HG03039 (cell line): ENCODE measurements around the gene HAAO.
A peak's percentile ranks its signal among the peaks of the same experiment; 100 is the strongest.

Source experiments
- ATAC-seq: cut with Tn5 transposase; IDR thresholded peaks from one replicate; pipeline ENCODE4 v1.9.1; 2021; ENCODE audit warnings: mild to moderate bottlenecking, moderate library complexity; ENCODE audit not compliant: unreplicated experiment

The HAAO gene

DNA sequence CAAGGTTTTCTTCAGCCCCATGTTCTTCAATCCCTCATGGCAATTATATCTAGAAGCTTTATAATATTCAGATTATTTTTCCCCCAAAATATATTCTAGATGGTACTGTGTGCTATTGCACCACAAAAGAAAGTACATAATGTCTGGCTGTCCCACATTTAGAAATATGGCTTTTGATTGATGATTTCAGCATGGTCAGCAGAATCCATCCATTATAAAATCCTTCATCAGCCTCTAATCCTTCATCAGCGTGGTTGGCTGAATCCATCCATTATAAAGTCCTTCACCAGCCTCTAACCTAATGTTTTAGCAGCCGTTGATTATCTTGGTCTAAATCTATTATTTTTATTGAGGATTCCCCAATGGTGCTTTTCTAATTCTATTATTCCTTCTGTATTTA is 23.3 kb upstream of the HAAO start:
- ATAC-seq, result no peak

- ATAC-seq, result no peak
Observed at GRCh38 chr2:42813763-42814162, 21.4 kb upstream of the HAAO start.

- no peak for ATAC-seq
Observed at GRCh38 chr2:42812899-42813479, 20.6 kb upstream of the HAAO start.

DNA sequence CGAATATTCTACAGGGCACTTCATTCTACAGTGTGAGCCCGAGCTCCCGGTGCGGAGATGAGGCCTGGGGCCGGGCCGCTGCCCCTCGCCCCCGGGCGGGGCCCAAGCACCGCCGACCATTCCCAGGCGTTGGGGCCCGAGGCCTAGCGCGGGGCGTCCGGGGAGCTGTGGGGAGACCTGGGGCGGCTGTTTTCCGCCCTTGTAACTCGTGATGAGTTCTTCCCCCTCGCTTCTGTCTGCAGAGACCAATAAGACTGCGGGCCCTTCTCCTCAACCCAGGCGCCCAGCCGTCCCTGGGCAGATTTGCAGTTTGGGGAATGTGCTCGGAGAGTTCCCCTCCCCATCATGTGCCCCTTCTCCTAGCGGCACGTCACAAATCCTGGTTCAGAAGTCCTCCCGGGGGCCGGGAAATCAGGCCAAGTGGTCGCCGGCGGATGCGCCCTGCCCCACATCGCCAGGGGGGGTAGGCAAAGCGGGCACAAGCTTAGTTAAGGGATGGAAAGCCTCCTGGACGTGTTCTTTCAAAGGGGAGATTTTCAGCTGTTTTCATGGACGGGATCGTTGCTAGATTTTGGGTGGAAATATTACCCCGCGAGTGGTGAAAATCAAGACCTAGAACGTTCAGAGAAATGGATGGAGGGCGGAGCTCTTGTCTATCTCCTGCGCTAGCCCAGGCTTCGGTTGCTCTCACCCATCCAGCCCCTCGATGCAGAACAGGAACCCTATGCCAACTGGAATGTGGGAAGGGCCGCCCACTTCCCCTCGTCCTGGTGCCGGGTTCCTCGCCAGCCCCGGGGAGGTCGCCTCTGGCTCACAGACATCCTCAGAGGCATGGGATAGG is 18.8 kb upstream of the HAAO start:
- ATAC-seq, result peak; percentile 2

DNA sequence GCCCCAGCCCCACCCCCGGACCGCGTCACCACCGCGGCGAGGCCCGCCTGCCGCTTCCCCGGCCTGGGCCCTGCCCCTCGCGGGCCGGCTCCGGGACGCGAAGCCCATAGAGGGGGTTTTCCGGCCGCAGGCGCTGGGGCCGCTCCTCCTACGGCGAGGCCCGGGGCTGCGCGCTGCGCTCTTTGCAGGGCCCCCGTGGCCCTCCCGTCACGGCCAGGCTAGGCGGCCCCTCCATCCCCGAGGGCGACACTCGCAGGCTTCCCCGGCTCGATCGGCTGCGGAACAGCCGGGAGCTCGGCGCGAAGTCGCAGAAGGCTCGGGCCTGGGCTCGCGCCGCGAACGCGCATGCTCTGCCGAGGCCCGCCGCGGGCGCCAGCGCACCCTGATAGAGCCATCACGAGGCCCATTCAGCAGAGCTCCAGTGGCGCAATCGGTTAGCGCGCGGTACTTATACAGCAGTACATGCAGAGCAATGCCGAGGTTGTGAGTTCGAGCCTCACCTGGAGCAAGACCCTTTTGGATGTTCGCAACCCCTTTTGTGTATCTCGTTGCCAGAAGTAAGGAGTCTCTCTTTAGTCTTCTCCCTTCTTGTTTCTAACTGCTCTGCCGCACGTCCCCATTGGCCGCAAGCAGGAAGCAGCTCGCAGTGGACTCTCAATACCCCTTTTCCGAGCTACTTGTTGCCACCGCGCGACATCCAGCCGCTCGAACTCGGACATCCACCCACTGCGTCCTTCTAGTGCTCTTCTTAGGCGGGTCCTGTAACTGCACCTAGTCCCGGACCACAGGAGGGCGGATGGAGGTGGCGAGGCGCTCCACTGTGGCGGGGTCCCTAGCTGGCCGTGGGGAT is 18.0 kb upstream of the HAAO start:
- ATAC-seq, result peak; percentile 71

GRCh38 chr2:42809819-42810120 is 17.4 kb upstream of the HAAO start:
- ATAC-seq, result peak; percentile 48

DNA sequence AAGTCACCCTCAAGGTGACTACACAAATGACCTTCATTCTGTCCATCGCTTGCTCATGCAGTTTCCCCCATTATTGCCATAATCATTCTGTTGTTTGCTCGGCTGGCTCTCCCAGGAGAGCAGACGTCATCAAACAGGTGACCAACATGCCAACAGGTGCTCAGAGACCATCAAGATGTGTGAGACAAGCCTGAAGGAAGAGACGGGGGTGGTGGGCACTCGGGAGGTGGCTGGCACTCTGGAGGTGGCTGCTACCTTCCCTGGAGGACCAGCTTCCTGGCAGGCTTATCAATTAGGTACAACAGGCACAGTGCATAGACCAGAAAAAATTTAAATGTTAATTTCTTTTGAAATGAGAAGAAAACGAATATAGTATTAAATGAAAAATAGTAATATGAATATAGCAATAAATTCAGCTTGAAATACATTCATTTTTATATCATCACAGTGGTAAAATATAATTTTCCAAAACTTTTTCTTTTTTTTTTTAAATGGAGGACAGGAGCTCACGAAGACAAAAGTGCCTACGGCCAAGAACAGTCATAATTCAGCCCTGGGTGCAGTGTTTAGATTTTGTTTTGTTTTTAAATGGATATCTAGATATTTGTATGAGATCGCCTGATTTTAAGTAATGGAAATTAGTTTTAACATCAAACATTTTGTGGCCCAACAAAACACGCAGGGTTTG is 16.9 kb upstream of the HAAO start:
- ATAC-seq, result no peak

DNA sequence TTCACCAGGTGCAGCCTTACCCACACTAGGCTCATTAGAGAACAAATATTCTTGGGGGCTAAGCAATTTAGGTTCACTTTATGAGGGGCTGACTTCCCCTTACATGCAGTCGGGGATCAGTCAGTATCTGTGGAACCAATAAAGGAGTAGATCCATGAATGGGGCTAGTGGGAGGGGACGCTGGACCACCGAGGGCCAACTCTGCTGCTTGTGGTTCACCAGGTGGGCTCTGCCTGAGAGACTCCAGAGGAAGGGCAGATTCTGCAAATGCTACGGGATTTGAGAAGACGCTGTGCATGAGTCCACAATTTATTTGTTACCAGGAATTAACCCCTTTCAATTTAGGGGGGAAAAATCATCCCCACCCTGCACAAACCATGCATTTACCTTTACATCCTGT is 15.9 kb upstream of the HAAO start:
- ATAC-seq, result no peak

- no peak for ATAC-seq
Observed at GRCh38 chr2:42806786-42807185, 14.4 kb upstream of the HAAO start.

DNA sequence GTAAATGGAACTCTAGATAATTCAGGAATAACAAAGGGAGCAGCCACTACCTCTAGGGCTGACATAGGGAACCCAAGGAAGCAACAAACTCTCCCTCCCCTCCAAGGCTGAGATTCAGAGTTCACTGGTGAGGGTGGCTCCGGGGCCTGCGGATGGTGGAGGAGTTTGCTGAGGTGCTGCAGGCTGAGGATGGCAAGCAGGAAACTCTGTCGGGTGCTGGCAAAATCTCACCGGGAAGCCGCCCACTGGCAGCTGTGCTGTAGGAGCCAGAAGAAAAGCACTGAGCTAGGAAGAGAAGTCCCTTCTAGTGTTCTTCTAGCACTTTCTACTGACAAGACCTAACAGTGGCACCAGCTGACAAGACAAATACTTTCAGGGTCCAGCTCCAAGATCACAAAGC is 12.5 kb upstream of the HAAO start:
- no peak for ATAC-seq

DNA sequence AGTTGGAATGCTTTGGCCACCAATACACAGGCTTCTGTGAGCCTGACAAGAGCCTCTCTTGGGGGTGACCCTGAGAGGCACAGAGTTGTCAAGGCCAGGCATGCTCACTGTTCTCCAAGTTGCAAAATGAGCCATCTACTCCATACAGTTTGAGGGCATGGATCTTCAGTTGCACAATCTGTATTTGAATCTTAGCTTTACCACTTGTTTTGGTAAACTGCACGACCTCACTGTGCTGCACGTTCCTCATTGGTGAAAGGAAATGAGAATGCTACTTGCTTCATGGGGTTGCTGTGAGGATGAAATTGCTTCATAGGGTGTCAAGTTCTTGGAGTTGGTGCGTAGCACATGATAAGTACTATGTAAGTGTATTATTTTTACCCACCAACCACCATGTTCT is 12.0 kb upstream of the HAAO start:
- no peak for ATAC-seq

DNA sequence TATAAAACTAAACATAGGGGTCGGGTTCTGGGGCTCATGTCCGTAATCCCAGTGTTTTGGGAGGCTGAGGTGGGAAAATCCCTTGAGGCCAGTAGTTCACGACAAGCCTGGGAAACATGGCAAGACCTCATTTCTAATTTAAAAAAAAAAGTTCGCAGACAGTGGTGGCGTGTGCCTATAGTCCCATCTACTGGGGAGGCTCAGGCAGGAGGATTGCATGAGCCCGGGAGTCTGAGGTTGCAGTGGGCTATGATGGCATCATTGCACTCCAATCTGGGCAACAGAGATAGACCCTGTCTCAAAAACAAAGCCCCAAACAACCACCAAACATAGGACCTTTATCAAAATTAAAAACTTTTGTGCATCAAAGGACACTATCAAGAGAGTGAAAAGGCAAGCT is 9.8 kb upstream of the HAAO start:
- no peak for ATAC-seq

DNA sequence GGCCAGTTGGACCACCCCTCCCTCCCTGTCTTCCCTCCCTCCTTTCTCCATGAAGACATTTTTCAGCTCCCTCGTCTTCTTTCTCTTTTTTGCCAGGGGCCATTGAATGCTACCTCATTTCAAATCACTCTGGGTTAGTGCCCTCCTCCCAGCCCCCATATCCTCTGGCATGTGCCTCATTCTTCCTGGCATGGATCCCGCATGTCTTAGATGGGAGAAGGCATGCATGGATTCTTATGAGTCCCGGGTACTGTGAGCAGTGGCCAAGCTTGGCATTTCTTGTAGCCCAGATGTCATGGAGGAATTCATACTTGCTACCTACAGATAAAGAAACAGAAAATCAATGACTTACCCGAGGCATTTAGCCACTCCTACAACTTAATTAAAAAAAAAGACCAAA is 9.0 kb upstream of the HAAO start:
- ATAC-seq, result no peak

DNA sequence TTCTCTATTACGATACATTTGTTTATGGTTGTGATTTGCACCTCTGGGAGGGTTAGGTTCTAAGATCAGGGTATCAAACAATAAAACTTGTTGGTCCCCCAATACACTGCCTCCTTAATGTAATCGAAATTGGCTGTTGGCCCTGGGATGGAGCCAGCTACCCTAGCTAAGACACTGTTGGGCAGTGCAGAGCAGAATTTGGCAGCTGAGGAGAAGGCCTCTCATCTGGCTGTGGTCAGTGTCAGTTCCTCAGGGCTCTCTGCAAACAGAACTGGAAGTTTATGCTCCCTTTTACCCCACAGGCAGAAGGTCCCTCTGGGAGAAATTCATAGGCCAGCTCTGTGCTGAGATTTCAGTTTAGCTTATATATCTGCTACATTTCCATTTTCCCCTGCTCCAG is 8.6 kb upstream of the HAAO start:
- no peak for ATAC-seq

- ATAC-seq, result no peak
Observed at GRCh38 chr2:42800461-42800962, 8.1 kb upstream of the HAAO start.

- no peak for ATAC-seq
Observed at GRCh38 chr2:42799881-42800280, 7.5 kb upstream of the HAAO start.

DNA sequence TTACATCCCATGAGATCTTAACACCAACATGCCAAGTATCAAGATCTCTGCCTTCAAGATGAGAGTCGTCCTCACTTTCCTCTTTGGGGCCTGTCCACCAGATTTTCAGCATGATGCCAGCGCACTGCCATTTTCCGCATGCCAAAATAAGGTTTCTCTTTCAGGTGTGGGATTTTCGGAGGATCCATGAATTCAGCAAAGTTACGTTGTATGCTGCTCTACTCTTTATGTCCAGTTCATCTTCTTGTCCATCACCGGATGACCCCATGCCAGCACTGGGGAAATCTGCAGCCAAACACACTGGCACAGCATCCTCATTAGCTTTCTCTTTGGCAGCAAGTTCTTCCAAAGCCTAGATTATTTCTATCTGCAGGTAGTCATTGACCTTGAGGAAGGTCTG is 4.9 kb upstream of the HAAO start:
- ATAC-seq, result no peak

GRCh38 chr2:42796427-42797248 is 4.3 kb upstream of the HAAO start:
- no peak for ATAC-seq

GRCh38 chr2:42795841-42796301 is 3.5 kb upstream of the HAAO start:
- ATAC-seq, result peak; percentile 30

GRCh38 chr2:42795275-42795674 is 2.9 kb upstream of the HAAO start:
- ATAC-seq, result no peak
